PC-3 (cell line): ENCODE measurements around the gene PKNOX2. TPM values are rescaled to one million over a fixed set of nuclear protein-coding genes. Genes with fewer than 3 reads are reported as not detected.

Experiments
- ATAC-seq: fragments of 200-7000 bp; cut with Tn5 transposase; 2 replicates; pipeline ENCODE4 v1.9.1; 2020; ENCODE audit warnings: mild to moderate bottlenecking, moderate library complexity
- BruUV-seq: library from RNA; stranded (reverse); fragments of 400-500 nt; replicated peaks from 2 replicates; lab custom pipeline; 2021; lab: Mats Ljungman, UMichigan
- CTCF ChIA-PET: fragments of 300-600 bp; sonication (Branson Sonifier 250); formaldehyde crosslinking; loops from one replicate; lab custom pipeline; 2022; ENCODE audit warnings: antibody characterized with exemption; lab: Charles Lee
- POLR2A ChIA-PET: fragments of 300-600 bp; sonication (Branson Sonifier 250); formaldehyde crosslinking; loops from one replicate; lab custom pipeline; 2022; ENCODE audit warnings: antibody characterized with exemption; ENCODE audit not compliant: unreplicated experiment; lab: Charles Lee
- DNase-seq: peaks from one replicate; pipeline ENCODE4 v3.0.0-alpha.2; 2015
- H2AFZ ChIP-seq: fragments of 300-600 bp; sonication (generic); 2 replicates; pipeline ENCODE4 v1.6.0; 2016; ENCODE audit warnings: antibody characterized with exemption, low read length
- H3F3A ChIP-seq: fragments of 300-600 bp; sonication (generic); one replicate; pipeline ENCODE4 v1.6.0; 2017; ENCODE audit warnings: antibody characterized with exemption, low read length, control low read depth, mild to moderate bottlenecking; ENCODE audit not compliant: unreplicated experiment
- H3K27ac ChIP-seq: fragments of 300-600 bp; sonication (generic); 2 replicates; pipeline ENCODE4 v1.5.1; 2016; ENCODE audit warnings: mild to moderate bottlenecking, low read length
- H3K27me3 ChIP-seq: fragments of 300-600 bp; sonication (generic); 2 replicates; pipeline ENCODE4 v1.6.1; 2016; ENCODE audit warnings: low read length, mixed read lengths
- H3K36me3 ChIP-seq: fragments of 300-600 bp; sonication (generic); 2 replicates; pipeline ENCODE4 v1.6.1; 2016; ENCODE audit warnings: low read depth, mixed run types, low read length, mixed read lengths
- H3K4me1 ChIP-seq: fragments of 300-600 bp; sonication (generic); 2 replicates; pipeline ENCODE4 v1.5.1; 2016; ENCODE audit warnings: low read length; ENCODE audit not compliant: insufficient read depth
- H3K4me2 ChIP-seq: fragments of 300-600 bp; sonication (generic); 2 replicates; pipeline ENCODE4 v1.6.0; 2016; ENCODE audit warnings: low read length
- H3K4me3 ChIP-seq: fragments of 300-600 bp; sonication (generic); 2 replicates; pipeline ENCODE4 v1.5.1; 2016; ENCODE audit warnings: mild to moderate bottlenecking, low read length, mixed read lengths
- H3K79me2 ChIP-seq: fragments of 300-600 bp; sonication (generic); 2 replicates; pipeline ENCODE4 v1.6.1; 2017; ENCODE audit warnings: low read length, mixed read lengths
- H3K9ac ChIP-seq: fragments of 300-600 bp; sonication (generic); 2 replicates; pipeline ENCODE4 v1.6.0; 2016; ENCODE audit warnings: mild to moderate bottlenecking, low read length
- H3K9me2 ChIP-seq: fragments of 300-600 bp; sonication (generic); replicated peaks from 2 replicates; pipeline ENCODE4 v1.6.1; 2016; ENCODE audit warnings: mixed run types, low read length, mixed read lengths
- H3K9me3 ChIP-seq: fragments of 300-600 bp; sonication (generic); 2 replicates; pipeline ENCODE4 v1.6.1; 2016; ENCODE audit warnings: low read length, mixed read lengths
- H4K20me1 ChIP-seq: fragments of 300-600 bp; sonication (generic); 2 replicates; pipeline ENCODE4 v1.6.1; 2016; ENCODE audit warnings: low read length, mixed read lengths
- CTCF ChIP-seq: fragments of 300-600 bp; sonication (generic); conservative IDR thresholded peaks from 2 replicates; pipeline ENCODE4 v1.5.1; 2017; ENCODE audit warnings: antibody characterized with exemption, low read depth, mild to moderate bottlenecking, low read length
- EZH2 ChIP-seq: fragments of 300-600 bp; sonication (generic); IDR thresholded peaks from one replicate; pipeline ENCODE4 v1.6.1; 2017; ENCODE audit warnings: antibody characterized with exemption, mild to moderate bottlenecking, low read length; ENCODE audit not compliant: unreplicated experiment
- EZH2phosphoT487 ChIP-seq: fragments of 300-600 bp; sonication (generic); IDR thresholded peaks from 2 replicates; pipeline ENCODE4 v1.6.1; 2018; ENCODE audit warnings: mild to moderate bottlenecking, antibody characterized with exemption, low read length, borderline replicate concordance
- intact Hi-C: fragments of 100-400 bp; cut with micrococcal nuclease; formaldehyde crosslinking; loops from 2 replicates; pipeline ENCODE4 v1.9.0; 2023
- total RNA-seq: library from RNA; depleted of rRNA; stranded (reverse); fragments of >200 nt; gene quantifications from 2 replicates; pipeline ENCODE4 v1.2.3, GENCODE V29; 2014

The PKNOX2 gene
- total RNA-seq, 1 experiment from 2014 or later: not detected

GRCh38 chr11:125241104-125241503, 76.6 kb downstream of the PKNOX2 start:
- Histone ChIP-seq H3K27ac (no peak overlapping the region), H2AFZ (no peak overlapping the region), H4K20me1 (no peaks in the 10 kb centered on the region), H3K27me3 (peaks cover 85% of the 10 kb centered on the region), H3K36me3 (no peaks in the 10 kb centered on the region), H3K4me1 (no peaks in the 10 kb centered on the region), H3K9ac (no peak overlapping the region), H3K4me2 (no peak overlapping the region), H3K79me2 (no peaks in the 10 kb centered on the region), H3K9me2 (no peaks in the 10 kb centered on the region), H3F3A (no peaks in the 10 kb centered on the region), H3K4me3 (no peak overlapping the region), H3K9me3 (no peaks in the 10 kb centered on the region)
- POLR2A ChIA-PET: no interaction called here
- CTCF ChIA-PET: no interaction called here
- TF ChIP-seq EZH2 (no peak), EZH2phosphoT487 (no peak), CTCF (no peak)
- no TSS peak for BruUV-seq
- intact Hi-C loops: no loop called here
- ATAC-seq: no peak
- DNase-seq: no peak

GRCh38 chr11:125242141-125242775, 77.7 kb downstream of the PKNOX2 start:
- Histone ChIP-seq H3K9me3 (no peaks in the 10 kb centered on the region), H3K27ac (no peak overlapping the region), H3K79me2 (no peaks in the 10 kb centered on the region), H3K36me3 (no peaks in the 10 kb centered on the region), H3K4me3 (no peak overlapping the region), H4K20me1 (no peaks in the 10 kb centered on the region), H3F3A (no peaks in the 10 kb centered on the region), H3K4me2 (no peak overlapping the region), H3K4me1 (no peaks in the 10 kb centered on the region), H3K9me2 (no peaks in the 10 kb centered on the region), H3K9ac (no peak overlapping the region), H2AFZ (no peak overlapping the region), H3K27me3 (peaks cover 87% of the 10 kb centered on the region)
- intact Hi-C loops: no loop called here
- DNase-seq: no peak
- no peak for TF ChIP-seq EZH2phosphoT487
- no peak for TF ChIP-seq CTCF
- TF ChIP-seq EZH2: no peak
- no TSS peak for BruUV-seq
- CTCF ChIA-PET: no interaction called here
- POLR2A ChIA-PET: no interaction called here
- ATAC-seq: no peak

- Histone ChIP-seq H2AFZ (no peak overlapping the region), H3K4me3 (no peak overlapping the region), H3K27me3 (peaks cover 78% of the 10 kb centered on the region), H3K9me3 (no peaks in the 10 kb centered on the region), H3K36me3 (no peaks in the 10 kb centered on the region), H3F3A (no peaks in the 10 kb centered on the region), H3K9ac (no peak overlapping the region), H3K27ac (no peak overlapping the region), H3K9me2 (no peaks in the 10 kb centered on the region), H3K4me1 (no peaks in the 10 kb centered on the region), H4K20me1 (no peaks in the 10 kb centered on the region), H3K4me2 (no peak overlapping the region), H3K79me2 (no peaks in the 10 kb centered on the region)
- no TSS peak for BruUV-seq
- intact Hi-C loops: no loop called here
- no peak for ATAC-seq
- CTCF ChIA-PET: no interaction called here
- POLR2A ChIA-PET: no interaction called here
- DNase-seq: no peak
- no peak for TF ChIP-seq CTCF
- TF ChIP-seq EZH2: no peak
- no peak for TF ChIP-seq EZH2phosphoT487
Measured at GRCh38 chr11:125244166-125244565, 79.6 kb downstream of the PKNOX2 start.
